LNCaP clone FGC (cell line): ENCODE data around the gene HEXIM2.

ENCODE experiments used
- DNase-seq: peaks from one replicate; pipeline ENCODE4 v3.0.0-alpha.2; 2011; ENCODE audit warnings: low read depth
- H3K4me3 ChIP-seq: 2 replicates; pipeline ENCODE4 v1.5.1; 2011; ENCODE audit warnings: mild to moderate bottlenecking, low read depth, low read length, control low read depth
- TF ChIP-seq, protein P1 (sequence below): IDR thresholded peaks from 2 replicates; pipeline ENCODE4 v1.5.1; 2012; ENCODE audit warnings: mild to moderate bottlenecking; ENCODE audit not compliant: control insufficient read depth, insufficient read depth; ENCODE audit errors: extremely low read depth

The HEXIM2 gene

GRCh38 chr17:45132320-45132571 is 29.4 kb upstream of the HEXIM2 start, which contains the start of gene PLCD3:
PLCD3 (minus strand) TSS chr17:45132515; CDS start chr17:45132410, 105 bp downstream.
- TF ChIP-seq, protein P1, sequence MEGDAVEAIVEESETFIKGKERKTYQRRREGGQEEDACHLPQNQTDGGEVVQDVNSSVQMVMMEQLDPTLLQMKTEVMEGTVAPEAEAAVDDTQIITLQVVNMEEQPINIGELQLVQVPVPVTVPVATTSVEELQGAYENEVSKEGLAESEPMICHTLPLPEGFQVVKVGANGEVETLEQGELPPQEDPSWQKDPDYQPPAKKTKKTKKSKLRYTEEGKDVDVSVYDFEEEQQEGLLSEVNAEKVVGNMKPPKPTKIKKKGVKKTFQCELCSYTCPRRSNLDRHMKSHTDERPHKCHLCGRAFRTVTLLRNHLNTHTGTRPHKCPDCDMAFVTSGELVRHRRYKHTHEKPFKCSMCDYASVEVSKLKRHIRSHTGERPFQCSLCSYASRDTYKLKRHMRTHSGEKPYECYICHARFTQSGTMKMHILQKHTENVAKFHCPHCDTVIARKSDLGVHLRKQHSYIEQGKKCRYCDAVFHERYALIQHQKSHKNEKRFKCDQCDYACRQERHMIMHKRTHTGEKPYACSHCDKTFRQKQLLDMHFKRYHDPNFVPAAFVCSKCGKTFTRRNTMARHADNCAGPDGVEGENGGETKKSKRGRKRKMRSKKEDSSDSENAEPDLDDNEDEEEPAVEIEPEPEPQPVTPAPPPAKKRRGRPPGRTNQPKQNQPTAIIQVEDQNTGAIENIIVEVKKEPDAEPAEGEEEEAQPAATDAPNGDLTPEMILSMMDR, result no peak
- DNase-seq, result no peak
- peak within 1 kb of the TSS; percentile 66 for H3K4me3 ChIP-seq

DNA sequence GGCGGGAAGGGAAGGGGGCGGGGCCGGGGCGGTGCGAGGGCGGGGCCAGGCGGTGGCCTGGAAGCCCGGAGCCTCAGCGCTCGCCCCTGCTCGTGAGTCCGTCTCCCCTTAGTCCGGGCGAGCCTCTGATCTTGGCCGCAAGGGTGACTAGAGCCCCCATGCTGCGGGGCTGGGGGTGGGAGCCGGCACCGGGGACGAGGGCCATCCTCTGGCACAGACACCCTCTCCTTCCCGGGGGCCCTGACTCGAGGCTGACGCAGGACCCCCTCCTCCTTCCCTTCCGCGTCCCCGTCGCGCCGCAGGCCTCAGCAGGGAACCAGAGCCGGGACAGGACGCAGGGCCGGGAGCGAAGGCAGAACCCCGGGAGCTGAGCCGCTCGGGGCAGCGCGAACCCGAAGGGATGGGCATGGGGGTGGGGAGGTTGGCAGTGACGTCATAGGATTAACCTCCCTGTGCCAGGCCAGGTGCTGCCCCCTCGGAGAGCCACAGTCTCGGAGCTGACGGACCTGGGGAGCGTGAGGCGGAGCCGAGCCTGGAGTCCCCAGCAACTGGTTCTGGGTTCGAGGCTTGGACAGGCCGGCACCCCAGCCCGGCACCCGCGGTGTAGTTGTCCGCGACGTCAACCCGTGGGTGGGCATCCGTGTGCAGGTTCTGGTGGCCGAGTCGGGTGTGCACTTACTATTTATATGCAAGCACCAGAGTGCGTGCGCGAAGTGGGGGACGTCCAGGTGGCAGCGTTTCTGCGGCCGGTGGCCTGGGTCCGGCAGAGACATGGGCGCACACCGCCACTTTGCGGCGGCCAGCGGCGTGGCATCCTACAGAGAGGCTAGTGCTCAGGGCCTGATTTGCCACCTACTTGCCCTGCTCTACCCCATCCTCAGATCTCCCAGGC is 28.9 kb upstream of the HEXIM2 start:
- peak overlapping the region; percentile 66 for H3K4me3 ChIP-seq
- TF ChIP-seq, protein P1, result peak; percentile 95
- no peak for DNase-seq

DNA sequence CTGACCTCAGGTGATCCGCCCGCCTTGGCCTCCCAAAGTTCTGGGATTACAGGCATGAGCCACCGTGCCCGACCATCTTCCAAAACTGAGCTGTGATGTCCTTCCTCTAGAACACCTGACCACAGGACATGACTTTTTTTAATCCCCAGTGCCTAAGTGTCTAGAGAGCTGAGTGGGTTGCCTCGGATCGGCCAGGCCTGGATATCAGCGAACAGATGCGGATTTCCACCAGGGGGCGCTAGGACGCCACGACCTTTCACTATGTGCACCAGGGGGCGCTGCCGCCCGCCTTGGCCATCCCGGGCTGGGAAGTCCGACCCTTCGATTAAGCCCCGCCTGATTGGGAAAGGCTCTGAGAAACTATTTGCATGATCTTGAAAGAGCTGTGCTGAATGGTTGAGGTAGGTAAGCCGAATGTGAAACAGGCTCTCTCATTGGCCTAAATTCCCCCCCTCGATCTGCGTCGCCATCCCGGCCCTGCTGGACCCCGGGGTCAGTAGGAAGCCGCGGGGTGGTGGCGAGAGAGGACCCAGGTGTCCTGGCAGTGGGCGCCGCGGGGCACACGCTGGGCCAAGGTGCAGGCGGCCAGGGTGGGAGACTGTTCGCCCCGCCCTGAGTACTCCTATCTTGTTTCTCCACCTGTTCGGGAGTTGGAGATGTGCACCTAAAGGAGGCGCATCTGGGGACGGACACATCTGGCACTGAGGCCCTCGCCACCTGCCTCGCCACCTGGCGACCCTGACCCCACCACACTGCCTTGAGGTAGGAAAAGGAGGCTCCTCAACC is 26.3 kb upstream of the HEXIM2 start, which contains the start of gene ACBD4:
TSS of gene ACBD4 (plus strand) at position 496 of the 786 bp plus-strand sequence. CDS start 458 bp downstream, outside the sequence.
- H3K4me3 ChIP-seq, result peak within 1 kb of the TSS; percentile 90
- DNase-seq, result peak; percentile 95
- TF ChIP-seq, protein P1, result peak; percentile 100

GRCh38 chr17:45135978-45136791 is 25.5 kb upstream of the HEXIM2 start:
- no peak for DNase-seq
- TF ChIP-seq, protein P1, result no peak
- peak overlapping the region; percentile 90 for H3K4me3 ChIP-seq

DNA sequence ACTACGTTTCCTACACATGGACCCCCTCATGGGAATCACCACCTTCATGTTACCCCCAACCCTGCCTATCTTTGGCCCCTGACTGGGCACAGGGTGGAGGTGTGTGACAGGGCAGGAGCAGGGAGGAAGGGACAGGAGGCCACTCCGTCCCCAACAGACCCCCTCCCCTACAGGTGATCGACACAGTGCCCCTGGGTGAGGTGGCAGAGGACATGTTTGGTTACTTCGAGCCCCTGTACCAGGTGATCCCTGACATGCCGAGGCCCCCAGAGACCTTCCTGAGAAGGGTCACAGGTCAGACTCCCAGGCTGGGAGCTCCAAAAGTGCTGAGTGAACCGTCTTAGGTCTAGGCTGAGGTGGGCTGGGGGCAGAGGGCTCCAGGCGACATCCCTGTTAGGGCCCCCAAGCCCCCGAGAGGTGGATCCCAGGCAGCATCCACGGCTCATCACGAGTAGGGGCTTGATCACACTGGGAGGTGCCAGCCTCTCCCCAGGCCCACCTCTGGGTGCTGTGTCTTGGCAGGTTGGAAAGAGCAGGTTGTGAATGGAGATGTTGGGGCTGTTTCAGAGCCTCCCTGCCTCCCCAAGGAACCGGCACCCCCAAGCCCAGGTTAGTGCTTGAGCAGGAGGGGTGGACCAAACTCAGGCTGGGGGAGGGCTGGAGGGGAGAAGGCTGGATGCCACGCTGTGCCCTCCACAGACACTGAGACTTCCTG is 24.7 kb upstream of the HEXIM2 start:
- no peak for DNase-seq
- TF ChIP-seq, protein P1, result no peak
- H3K4me3 ChIP-seq, result no peak overlapping the region
